ENCODE results near the gene HNF4A. TPM values are rescaled to one million over a fixed set of nuclear protein-coding genes. Genes with fewer than 3 reads are reported as not detected.

The HNF4A gene
- total RNA-seq, 2 donors from 2014 or later = 56.3 to 58.0 TPM

DNA sequence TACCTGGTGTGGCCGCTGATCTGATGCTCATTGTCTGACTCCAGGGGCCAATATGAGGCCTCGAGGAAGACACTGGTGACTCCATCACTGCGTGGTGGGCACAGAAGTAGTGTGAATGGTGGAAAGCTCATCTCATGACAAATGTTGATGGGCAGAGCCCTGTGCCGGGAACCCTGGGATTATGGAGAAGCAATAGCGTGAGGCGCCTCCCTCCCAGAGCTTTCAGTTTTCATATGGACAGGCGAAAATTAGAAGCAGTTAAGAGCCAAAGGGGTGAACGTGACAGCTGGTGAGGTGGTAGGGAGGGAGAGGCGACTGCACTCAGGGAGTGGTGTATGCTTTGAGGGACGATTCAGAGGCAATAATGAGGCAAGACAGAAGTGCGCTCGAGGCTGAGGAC is 80.9 kb downstream of the HNF4A start:
- Histone ChIP-seq H3K4me1 (ENCODE audit: control insufficient read depth, insufficient read depth, low read length) (no peaks in the 10 kb centered on the region), H3K36me3 (ENCODE audit: control insufficient read depth, insufficient read depth, low read length) (no peaks in the 10 kb centered on the region), H3K27ac (ENCODE audit: low read depth, low read length) (no peak overlapping the region), H3K9ac (ENCODE audit: extremely low read depth, low read length, poor library complexity, severe bottlenecking) (no peak overlapping the region), H3K27me3 (ENCODE audit: control insufficient read depth, insufficient read depth, low read length, poor library complexity, severe bottlenecking) (no peaks in the 10 kb centered on the region), H3K9me3 (ENCODE audit: control insufficient read depth, low read length) (no peaks in the 10 kb centered on the region), H3K4me3 (ENCODE audit: low read length) (no peak overlapping the region)
- Mint-ChIP-seq H3K36me3 (ENCODE audit: low read depth) (no peaks in the 10 kb centered on the region), H3K4me1 (peaks cover 9% of the 10 kb centered on the region), H3K27me3 (ENCODE audit: insufficient read depth) (no peaks in the 10 kb centered on the region), H3K4me3 (no peak overlapping the region), H3K27ac (no peak overlapping the region), H3K9me3 (no peaks in the 10 kb centered on the region)
- TF ChIP-seq, protein P1, sequence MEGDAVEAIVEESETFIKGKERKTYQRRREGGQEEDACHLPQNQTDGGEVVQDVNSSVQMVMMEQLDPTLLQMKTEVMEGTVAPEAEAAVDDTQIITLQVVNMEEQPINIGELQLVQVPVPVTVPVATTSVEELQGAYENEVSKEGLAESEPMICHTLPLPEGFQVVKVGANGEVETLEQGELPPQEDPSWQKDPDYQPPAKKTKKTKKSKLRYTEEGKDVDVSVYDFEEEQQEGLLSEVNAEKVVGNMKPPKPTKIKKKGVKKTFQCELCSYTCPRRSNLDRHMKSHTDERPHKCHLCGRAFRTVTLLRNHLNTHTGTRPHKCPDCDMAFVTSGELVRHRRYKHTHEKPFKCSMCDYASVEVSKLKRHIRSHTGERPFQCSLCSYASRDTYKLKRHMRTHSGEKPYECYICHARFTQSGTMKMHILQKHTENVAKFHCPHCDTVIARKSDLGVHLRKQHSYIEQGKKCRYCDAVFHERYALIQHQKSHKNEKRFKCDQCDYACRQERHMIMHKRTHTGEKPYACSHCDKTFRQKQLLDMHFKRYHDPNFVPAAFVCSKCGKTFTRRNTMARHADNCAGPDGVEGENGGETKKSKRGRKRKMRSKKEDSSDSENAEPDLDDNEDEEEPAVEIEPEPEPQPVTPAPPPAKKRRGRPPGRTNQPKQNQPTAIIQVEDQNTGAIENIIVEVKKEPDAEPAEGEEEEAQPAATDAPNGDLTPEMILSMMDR (conservative IDR thresholded peaks at IDR 0.05) = no peak
- WGBS, 2 experiments (ENCODE audit: insufficient coverage in 1 of 2, insufficient read length in 1 of 2) = 90 to 91% methylated on average over 11 to 12 of the region's 12 CpGs
- no peak for DNase-seq

DNA sequence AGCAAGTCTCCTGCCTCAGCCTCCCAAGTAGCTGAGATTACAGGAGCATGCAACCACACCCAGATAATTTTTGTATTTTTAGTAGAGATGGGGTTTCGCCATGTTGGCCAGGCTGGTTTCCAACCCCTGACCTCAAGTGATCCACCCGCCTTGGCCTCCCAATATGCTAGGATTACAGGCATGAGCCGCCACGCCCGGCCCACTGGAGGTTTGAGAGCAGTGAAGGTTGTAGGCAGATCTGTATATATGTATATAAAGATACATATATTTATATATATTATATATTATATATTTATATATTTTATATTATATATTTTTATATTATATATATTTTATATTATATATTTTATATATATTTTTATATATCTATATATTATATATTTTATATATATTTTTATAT is 82.0 kb downstream of the HNF4A start:
- no peak overlapping the region for H3K4me3 ChIP-seq (ENCODE audit: low read length)
- 85% methylated on average over 2 of the region's 5 CpGs; no CpG with 5 or more reads in 1 of the 2 experiments for WGBS, 2 experiments (ENCODE audit: insufficient coverage in 1 of 2, insufficient read length in 1 of 2)

DNA sequence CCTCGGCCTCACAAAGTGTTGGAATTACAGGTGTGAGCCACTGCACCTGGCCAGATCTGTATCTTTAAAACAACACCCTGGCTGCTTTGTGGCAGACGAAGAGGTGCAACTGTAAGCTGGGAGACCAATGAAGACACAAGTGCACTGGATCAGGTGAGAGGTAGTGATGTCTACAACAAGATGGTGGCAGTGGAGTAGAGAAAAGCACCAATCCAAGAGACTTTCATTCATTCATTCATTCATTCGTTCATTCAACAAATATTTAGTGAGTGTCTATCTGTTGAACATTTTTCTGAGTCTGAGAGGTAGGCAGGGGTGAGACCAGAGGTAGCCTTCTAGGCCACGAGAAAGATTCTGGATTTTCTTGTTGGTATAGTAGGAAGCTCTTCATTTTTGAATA is 83.3 kb downstream of the HNF4A start:
- Mint-ChIP-seq H3K9me3 (peaks cover 5% of the 10 kb centered on the region), H3K4me3 (no peak overlapping the region), H3K4me1 (peaks cover 9% of the 10 kb centered on the region), H3K27me3 (ENCODE audit: insufficient read depth) (no peaks in the 10 kb centered on the region), H3K27ac (no peak overlapping the region), H3K36me3 (ENCODE audit: low read depth) (no peaks in the 10 kb centered on the region)
- TF ChIP-seq, protein P1 (conservative IDR thresholded peaks at IDR 0.05) = no peak
- no peak overlapping the region for H3K27ac ChIP-seq (ENCODE audit: low read depth, low read length)
- no peak overlapping the region for H3K9ac ChIP-seq (ENCODE audit: extremely low read depth, low read length, poor library complexity, severe bottlenecking)
- peaks cover 3% of the 10 kb centered on the region for H3K4me1 ChIP-seq (ENCODE audit: control insufficient read depth, insufficient read depth, low read length)
- DNase-seq = no peak
- H3K27me3 ChIP-seq (ENCODE audit: control insufficient read depth, insufficient read depth, low read length, poor library complexity, severe bottlenecking) = no peaks in the 10 kb centered on the region
- no peaks in the 10 kb centered on the region for H3K36me3 ChIP-seq (ENCODE audit: control insufficient read depth, insufficient read depth, low read length)
- H3K9me3 ChIP-seq (ENCODE audit: control insufficient read depth, low read length) = no peaks in the 10 kb centered on the region
- H3K4me3 ChIP-seq (ENCODE audit: low read length) = no peak overlapping the region
- 94 to 96% methylated on average over 3 to 4 of the region's 4 CpGs for WGBS, 2 experiments (ENCODE audit: insufficient coverage in 1 of 2, insufficient read length in 1 of 2)

More for the DNA sequence above, 82.0 kb downstream of the HNF4A start:
- H3K9me3 Mint-ChIP-seq = no peaks in the 10 kb centered on the region
- TF ChIP-seq, protein P1 (conservative IDR thresholded peaks at IDR 0.05) = no peak
- Histone ChIP-seq H3K36me3 (ENCODE audit: control insufficient read depth, insufficient read depth, low read length) (no peaks in the 10 kb centered on the region), H3K27ac (ENCODE audit: low read depth, low read length) (no peak overlapping the region), H3K4me1 (ENCODE audit: control insufficient read depth, insufficient read depth, low read length) (no peaks in the 10 kb centered on the region), H3K9ac (ENCODE audit: extremely low read depth, low read length, poor library complexity, severe bottlenecking) (no peak overlapping the region), H3K9me3 (ENCODE audit: control insufficient read depth, low read length) (no peaks in the 10 kb centered on the region), H3K27me3 (ENCODE audit: control insufficient read depth, insufficient read depth, low read length, poor library complexity, severe bottlenecking) (no peaks in the 10 kb centered on the region)
- H3K4me1 Mint-ChIP-seq = no peaks in the 10 kb centered on the region
- no peaks in the 10 kb centered on the region for H3K27me3 Mint-ChIP-seq (ENCODE audit: insufficient read depth)
- H3K36me3 Mint-ChIP-seq (ENCODE audit: low read depth) = no peaks in the 10 kb centered on the region
- no peak overlapping the region for H3K4me3 Mint-ChIP-seq
- no peak for DNase-seq
- no peak overlapping the region for H3K27ac Mint-ChIP-seq
